ENCODE measurements around the gene IGF1. TPM values are rescaled to one million over a fixed set of nuclear protein-coding genes. Genes with fewer than 3 reads are reported as not detected.

Gene IGF1
- total and polyA plus RNA-seq, 9 of the 15 experiments (the other 6 are each of a cell fraction or from before 2014, with no cell fraction given), result 3.7 to 13.9 (median 4.5) TPM

GRCh38 chr12:102526656-102527055, 46.3 kb upstream of the IGF1 start (continued):
- TF ChIP-seq PRDM10 (IDR thresholded peaks at IDR 0.05; ENCODE audit: partially characterized antibody) (no peak), FOXP1 (CRISPR knock-in tag; IDR thresholded peaks at IDR 0.05) (no peak), PCBP1 (IDR thresholded peaks at IDR 0.05; ENCODE audit: low read depth, low read length, poor library complexity, severe bottlenecking) (no peak), ZBTB9 (CRISPR knock-in tag; IDR thresholded peaks at IDR 0.05) (no peak), RBBP5 (IDR thresholded peaks at IDR 0.05; ENCODE audit: borderline replicate concordance, insufficient read depth, low read length, poor library complexity, severe bottlenecking) (no peak), ZNF318 (IDR thresholded peaks at IDR 0.05; ENCODE audit: borderline replicate concordance in 1 of 2, low read depth in 1 of 2) (no peak), ZBTB8A (IDR thresholded peaks at IDR 0.05; ENCODE audit: partially characterized antibody) (no peak)

Data from K562 (cell line).